HepG2 (cell line): ENCODE measurements around the gene PRCP. TPM values are rescaled to one million over a fixed set of nuclear protein-coding genes. Genes with fewer than 3 reads are reported as not detected.
A peak's percentile ranks its signal among the peaks of the same experiment; 100 is the strongest.

ENCODE experiments used
- ATAC-seq: fragments of 200-7000 bp; cut with Tn5 transposase; 3 replicates; pipeline ENCODE4 v1.9.1; 2020; ENCODE audit warnings: mild to moderate bottlenecking, moderate library complexity
- BruUV-seq: library from RNA; stranded (reverse); fragments of 400-500 nt; replicated peaks from 2 replicates; lab custom pipeline; 2021; lab: Mats Ljungman, UMichigan
- CTCF ChIA-PET: fragments of 300-600 bp; formaldehyde crosslinking; extraction: SDS; loops from one replicate; lab custom pipeline; 2021; ENCODE audit warnings: low total read pairs, inconsistent platforms, low intra/inter-chr PET ratio; lab: Yijun Ruan, JAX
- POLR2A ChIA-PET: fragments of 350-600 bp; sonication (Branson Sonifier 250); formaldehyde crosslinking; loops from one replicate; lab custom pipeline; 2020; ENCODE audit warnings: antibody characterized with exemption, inconsistent platforms; lab: Yijun Ruan, JAX
- DNase-seq: peaks from one replicate; pipeline ENCODE4 v3.0.0-alpha.2; 2015; ENCODE audit warnings: low spot score
- FAIRE-seq: peaks from 3 replicates; lab custom pipeline; 2011; peaks lifted over from hg19 to GRCh38; lab: Jason Lieb, UNC
- H2AFZ ChIP-seq: one replicate; pipeline ENCODE4 v1.6.1; 2011; ENCODE audit warnings: low read length, inconsistent platforms
- H3K27ac ChIP-seq: fragments of 300-600 bp; 3 replicates; pipeline ENCODE4 v1.8.0; 2011; ENCODE audit warnings: mixed run types, mild to moderate bottlenecking, mixed read lengths, low read length, inconsistent platforms; ENCODE audit not compliant: insufficient read depth; ENCODE audit errors: extremely low read length
- H3K27me3 ChIP-seq, 2 experiments: fragments of 200-600 bp in 1 of 2; 2 replicates in 1 of 2; 3 replicates in 1 of 2; pipeline versions ENCODE4 v1.6.0 to v1.8.0; 2011; ENCODE audit warnings: low read length in 2 of 2, mild to moderate bottlenecking in 2 of 2, moderate library complexity in 2 of 2, inconsistent platforms in 1 of 2; ENCODE audit not compliant: insufficient read depth in 2 of 2, control insufficient read depth in 1 of 2
- H3K36me3 ChIP-seq, 2 experiments: fragments of 200-600 bp in 1 of 2; replicated peaks in 1 of 2; 2 replicates in 1 of 2; 3 replicates in 1 of 2; pipeline versions ENCODE4 v1.5.1 to v1.8.0; 2011; ENCODE audit warnings: low read length in 2 of 2, inconsistent platforms in 1 of 2; ENCODE audit not compliant: insufficient read depth in 2 of 2, control insufficient read depth in 1 of 2
- H3K4me1 ChIP-seq: 2 replicates; pipeline ENCODE4 v1.5.1; 2012; ENCODE audit warnings: low read length, inconsistent platforms; ENCODE audit not compliant: insufficient read depth
- H3K4me2 ChIP-seq: 2 replicates; pipeline ENCODE4 v1.6.0; 2011; ENCODE audit warnings: low read depth, low read length, inconsistent platforms
- H3K4me3 ChIP-seq, 3 experiments: fragments of 200-600 bp in 1 of 3; sonication (generic), shearing (Covaris generic) in 1 of 3; replicated peaks in 1 of 3; 2 replicates each; pipeline ENCODE4 v1.5.1; 2011 to 2016; ENCODE audit warnings: low read length in 3 of 3, inconsistent platforms in 2 of 3, low read depth in 2 of 3, mild to moderate bottlenecking in 2 of 3, control low read depth in 1 of 3, mixed read lengths in 1 of 3; ENCODE audit not compliant: insufficient read depth in 1 of 3
- H3K79me2 ChIP-seq: one replicate; pipeline ENCODE4 v1.6.1; 2011; ENCODE audit warnings: low read length, inconsistent platforms; ENCODE audit not compliant: insufficient read depth
- H3K9ac ChIP-seq: 2 replicates; pipeline ENCODE4 v1.6.0; 2011; ENCODE audit warnings: mild to moderate bottlenecking, low read depth, low read length, inconsistent platforms; ENCODE audit not compliant: insufficient read depth
- H3K9me3 ChIP-seq: 2 replicates; pipeline ENCODE4 v1.5.1; 2012; ENCODE audit warnings: mild to moderate bottlenecking, low read length
- H4K20me1 ChIP-seq: 2 replicates; pipeline ENCODE4 v1.6.0; 2011; ENCODE audit warnings: inconsistent platforms, mild to moderate bottlenecking, low read length, moderate library complexity; ENCODE audit not compliant: insufficient read depth
- CHD2 ChIP-seq: IDR thresholded peaks from 2 replicates; pipeline ENCODE4 v1.6.1; 2011; ENCODE audit warnings: low read depth, low read length, improper control_type of control experiment
- GTF2F1 ChIP-seq: fragments of 150-350 bp; IDR thresholded peaks from 2 replicates; pipeline ENCODE4 v1.6.1; 2014; ENCODE audit warnings: low read length
- MAF1 ChIP-seq: sonication (generic); formaldehyde crosslinking; IDR thresholded peaks from 2 replicates; pipeline ENCODE4 v1.5.0; 2020; ENCODE audit warnings: missing genetic modification reagents, borderline replicate concordance
- MAFK ChIP-seq, 2 experiments: IDR thresholded peaks in 1 of 2; conservative IDR thresholded peaks in 1 of 2; 2 replicates each; pipeline ENCODE4 v1.6.1; 2011; ENCODE audit warnings: improper control_type of control experiment in 2 of 2, low read length in 2 of 2
- NFYC ChIP-seq: IDR thresholded peaks from 2 replicates; pipeline ENCODE4 v1.6.1; 2016; ENCODE audit warnings: missing genetic modification reagents, missing compliant biosample characterization
- NR2F1 ChIP-seq, 2 experiments: fragments of 450-650 bp in 1 of 2; formaldehyde crosslinking in 1 of 2; IDR thresholded peaks; 2 replicates each; pipeline versions ENCODE4 v1.5.0 to v1.6.1; 2016 to 2020; ENCODE audit warnings: mild to moderate bottlenecking in 1 of 2, missing compliant biosample characterization in 1 of 2, missing genetic modification reagents in 1 of 2, moderate library complexity in 1 of 2
- RBAK ChIP-seq: sonication (generic); formaldehyde crosslinking; IDR thresholded peaks from 2 replicates; pipeline ENCODE4 v1.5.1; 2020; ENCODE audit warnings: mild to moderate bottlenecking, missing genetic modification reagents
- SRSF9 ChIP-seq: fragments of 200-400 bp; formaldehyde crosslinking; IDR thresholded peaks from 2 replicates; pipeline ENCODE4 v1.6.1; 2018; ENCODE audit warnings: borderline replicate concordance, mild to moderate bottlenecking, low read depth, low read length; ENCODE audit not compliant: insufficient read depth, poor library complexity, severe bottlenecking
- STAG1 ChIP-seq: sonication (generic); formaldehyde crosslinking; IDR thresholded peaks from 2 replicates; pipeline ENCODE4 v1.4.0; 2020; ENCODE audit warnings: missing genetic modification reagents
- TAF1 ChIP-seq: sonication (generic); formaldehyde crosslinking; IDR thresholded peaks from 2 replicates; pipeline ENCODE4 v1.4.0; 2020; ENCODE audit warnings: missing genetic modification reagents
- ZEB1 ChIP-seq: IDR thresholded peaks from 2 replicates; pipeline ENCODE4 v1.6.1; 2012; ENCODE audit warnings: mild to moderate bottlenecking, low read depth, inconsistent platforms; ENCODE audit not compliant: insufficient replicate concordance
- ZFP62 ChIP-seq: sonication (generic); formaldehyde crosslinking; IDR thresholded peaks from 2 replicates; pipeline ENCODE4 v1.4.0; 2020; ENCODE audit warnings: missing genetic modification reagents
- ZFX ChIP-seq: sonication (generic); formaldehyde crosslinking; IDR thresholded peaks from 2 replicates; pipeline ENCODE4 v1.4.0; 2020; ENCODE audit warnings: mild to moderate bottlenecking, low read depth, missing genetic modification reagents, moderate library complexity
- ZNF10 ChIP-seq: sonication (generic); formaldehyde crosslinking; IDR thresholded peaks from 2 replicates; pipeline ENCODE4 v1.4.0; 2020; ENCODE audit warnings: mild to moderate bottlenecking, low read depth, missing genetic modification reagents, borderline replicate concordance
- ZNF276 ChIP-seq: sonication (generic); formaldehyde crosslinking; IDR thresholded peaks from 2 replicates; pipeline ENCODE4 v1.4.0; 2020; ENCODE audit warnings: mild to moderate bottlenecking, low read depth, missing genetic modification reagents
- WGBS: methylation state at CpG from one replicate; pipeline ENCODE4 v1.1.6; 2017; ENCODE audit warnings: low lambda C conversion rate; 5-methylcytosine and 5-hydroxymethylcytosine counted together
- in situ Hi-C: cut with HindIII; loops from 2 replicates; pipeline ENCODE4 v1.10.0; 2017; ENCODE audit warnings: low pct_unique_long_range_greater_than_20kb; ENCODE audit not compliant: extremely low pct_ligation_motif_present
- intact Hi-C: fragments of 100-400 bp; cut with micrococcal nuclease; formaldehyde crosslinking; loops from one replicate; pipeline ENCODE4 v1.10.0; 2022; ENCODE audit not compliant: unreplicated experiment
- polyA plus RNA-seq, 8 experiments: library from polyadenylated mRNA; depleted of rRNA in 3 of 8; stranded (reverse) in 7 of 8; unstranded in 1 of 8; fragments of >200 nt; fragmentation: Illumina TruSeq in 4 of 8; extraction: Trizol in 4 of 8; gene quantifications; 2 replicates each; pipeline versions ENCODE4 v1.2.1 to v1.2.3, GENCODE V29; 2011 to 2016; ENCODE audit warnings: low read depth in 4 of 8, missing spikeins in 1 of 8, mixed read lengths in 1 of 8; ENCODE audit not compliant: insufficient read depth in 1 of 8
- total RNA-seq, 5 experiments: library from RNA; depleted of rRNA; stranded (reverse); fragments of >200 nt; fragmentation: Illumina TruSeq; extraction: Trizol; gene quantifications; 2 replicates each; pipeline ENCODE4 v1.2.3, GENCODE V29; 2016; ENCODE audit warnings: low read depth in 1 of 5

The PRCP gene
- total and polyA plus RNA-seq, 2 of the 13 experiments (the other 11 are each of a cell fraction or from before 2014, with no cell fraction given), result 84.2 to 105 TPM

- Histone ChIP-seq H4K20me1 (no peaks in the 10 kb centered on the region), H3K9me3 (no peaks in the 10 kb centered on the region), H3K4me2 (no peak overlapping the region), H3K27ac (no peak overlapping the region), H3K4me3 (no peak overlapping the region), H3K36me3 (no peaks in the 10 kb centered on the region), H3K27me3 (no peaks in the 10 kb centered on the region; a peak in 1 of 5 replicates), H2AFZ (no peak overlapping the region), H3K4me1 (peaks cover 19% of the 10 kb centered on the region), H3K79me2 (peaks cover 38% of the 10 kb centered on the region), H3K9ac (no peak overlapping the region)
- ChIA-PET CTCF (no interaction called here), POLR2A (no interaction called here)
- no peak for ATAC-seq
- BruUV-seq, result no TSS peak
- no peak for FAIRE-seq
- in situ Hi-C loops, result no loop called here
- intact Hi-C loops, result no loop called here
- TF ChIP-seq RBAK (CRISPR knock-in tag), result no peak
- no peak for TF ChIP-seq SRSF9
- TF ChIP-seq ZFP62, result no peak
- TF ChIP-seq NR2F1 (CRISPR knock-in tag; IDR thresholded peaks at IDR 0.05), result no peak
- no peak for TF ChIP-seq ZNF10
- DNase-seq, result no peak
Observed at GRCh38 chr11:82895437-82896091, 4.7 kb downstream of the PRCP start.

- peak; percentile 36 for FAIRE-seq
- in situ Hi-C loops, result no loop called here
- ChIA-PET CTCF (no interaction called here), POLR2A (no interaction called here)
- no peak overlapping the region for H3K4me3 ChIP-seq
- no peak overlapping the region for H3K4me2 ChIP-seq
- DNase-seq, result no peak
- no TSS peak for BruUV-seq
- H3K9me3 ChIP-seq, result no peaks in the 10 kb centered on the region
- H3K79me2 ChIP-seq, result peaks cover 20% of the 10 kb centered on the region
- WGBS, result 98% methylated on average over 2 of the region's 2 CpGs
- no peak overlapping the region for H3K27ac ChIP-seq
- no peak overlapping the region for H3K9ac ChIP-seq
- H3K36me3 ChIP-seq, result no peaks in the 10 kb centered on the region
- no peak for ATAC-seq
- intact Hi-C loops, result no loop called here
- H2AFZ ChIP-seq, result no peak overlapping the region
- no peaks in the 10 kb centered on the region for H3K27me3 ChIP-seq
- no peaks in the 10 kb centered on the region for H4K20me1 ChIP-seq
- peaks cover 5% of the 10 kb centered on the region; the same call in 1 of the 2 replicates for H3K4me1 ChIP-seq
- TF ChIP-seq MAFK (conservative IDR thresholded peaks at IDR 0.05 in 1 of 2, IDR thresholded peaks at IDR 0.05 in 1 of 2; ENCODE audit: low read length in 2 of 2) (no peak), CHD2 (no peak), GTF2F1 (no peak), TAF1 (CRISPR knock-in tag) (no peak), MAF1 (no peak), NFYC (no peak), SRSF9 (no peak), ZFX (CRISPR knock-in tag) (no peak), ZEB1 (no peak), STAG1 (CRISPR knock-in tag) (no peak), ZNF276 (CRISPR knock-in tag) (no peak)
- TF ChIP-seq, all 625 proteins: peak for 0
Observed at GRCh38 chr11:82892611-82893169, 7.5 kb downstream of the PRCP start.
